NCI-H1436 (cell line): Measurements from ENCODE around the gene GPR55.
"Not testable (repeated sequence)": the region's sequence is repeated elsewhere in the genome, so short reads cannot be mapped to it uniquely, and the experiment has no call there.

Experiments used
- DNase-seq: peaks from one replicate; lab custom pipeline; 2025; lab: John Stamatoyannopoulos, UW

The GPR55 gene

GRCh38 chr2:230950874-230951339, 25.9 kb upstream of the GPR55 start:
- no peak for DNase-seq

- DNase-seq = no peak
Observed at GRCh38 chr2:230949966-230950873, 25.2 kb upstream of the GPR55 start.

GRCh38 chr2:230947908-230948365, 22.9 kb upstream of the GPR55 start:
- no peak for DNase-seq

GRCh38 chr2:230947235-230947576, 22.2 kb upstream of the GPR55 start:
- no peak for DNase-seq

- no peak for DNase-seq
Observed at GRCh38 chr2:230946429-230947234, 21.6 kb upstream of the GPR55 start.

GRCh38 chr2:230944757-230945372, 19.8 kb upstream of the GPR55 start:
- DNase-seq = no peak

- no peak for DNase-seq
Observed at GRCh38 chr2:230944123-230944653, 19.1 kb upstream of the GPR55 start.

- DNase-seq = no peak
Observed at GRCh38 chr2:230942920-230943896, 18.2 kb upstream of the GPR55 start.

GRCh38 chr2:230942371-230942770, 17.3 kb upstream of the GPR55 start:
- DNase-seq = no peak

GRCh38 chr2:230941202-230942180, 16.4 kb upstream of the GPR55 start:
- no peak for DNase-seq

GRCh38 chr2:230940471-230940815, 15.4 kb upstream of the GPR55 start:
- no peak for DNase-seq

GRCh38 chr2:230939691-230940470, 14.8 kb upstream of the GPR55 start:
- no peak for DNase-seq

- DNase-seq = no peak
Observed at GRCh38 chr2:230939066-230939591, 14.1 kb upstream of the GPR55 start.

GRCh38 chr2:230938516-230939065, 13.5 kb upstream of the GPR55 start:
- DNase-seq = no peak

GRCh38 chr2:230938098-230938497, 13.1 kb upstream of the GPR55 start:
- no peak for DNase-seq

GRCh38 chr2:230937362-230937761, 12.3 kb upstream of the GPR55 start:
- no peak for DNase-seq

GRCh38 chr2:230936243-230936642, 11.2 kb upstream of the GPR55 start:
- not testable (repeated sequence) for DNase-seq

- no peak for DNase-seq
Observed at GRCh38 chr2:230935130-230935430, 10.0 kb upstream of the GPR55 start.
